Measurements from ENCODE around the gene PTDSS2.
"Not testable (repeated sequence)": the region's sequence is repeated elsewhere in the genome, so short reads cannot be mapped to it uniquely, and the experiment has no call there.

PTDSS2 gene

DNA sequence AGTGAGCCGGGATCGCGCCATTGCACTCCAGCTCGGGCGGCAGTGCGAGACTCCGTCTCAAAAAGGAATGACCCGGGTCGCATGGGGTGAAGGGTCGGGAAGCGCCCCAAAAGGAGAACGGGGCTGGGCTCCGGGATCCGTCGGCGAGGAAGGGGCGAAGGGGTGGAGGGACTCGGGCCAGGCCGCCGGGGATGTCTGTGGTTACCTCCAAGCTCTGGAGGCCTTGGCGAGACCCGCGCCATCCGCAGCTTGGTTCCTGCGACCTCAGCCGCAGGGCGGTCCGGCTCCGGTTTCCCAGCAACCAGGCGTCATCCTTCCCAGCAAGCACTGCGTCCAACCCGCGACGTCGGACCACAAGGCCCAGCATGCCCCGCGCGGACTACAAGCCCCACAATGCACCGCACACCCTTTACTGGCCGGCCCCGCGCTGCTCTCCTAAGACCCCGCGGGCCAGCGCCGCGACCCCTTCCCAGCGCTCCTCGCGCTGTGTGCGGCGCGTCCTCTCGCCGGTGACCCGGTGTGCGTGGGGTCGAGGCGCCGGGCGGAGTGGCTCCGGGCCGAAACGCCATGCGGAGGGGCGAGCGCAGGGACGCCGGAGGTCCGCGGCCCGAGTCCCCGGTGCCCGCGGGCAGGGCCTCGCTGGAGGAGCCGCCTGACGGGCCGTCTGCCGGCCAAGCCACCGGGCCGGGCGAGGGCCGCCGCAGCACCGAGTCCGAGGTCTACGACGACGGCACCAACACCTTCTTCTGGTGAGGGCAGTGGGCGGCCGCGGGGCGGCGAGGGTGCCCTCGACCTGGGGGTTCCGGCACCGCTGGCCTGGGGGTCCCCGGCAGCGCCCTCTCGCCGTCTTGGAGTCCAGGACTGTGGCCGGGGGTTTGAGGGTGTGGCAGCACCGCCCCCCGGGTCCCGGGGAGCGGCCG, at the start of gene PTDSS2:
Gene PTDSS2 (plus strand): TSS at position 391 of the 920 bp plus-strand sequence. CDS start 177 bp downstream, at position 568.
- DNase-seq = peak; percentile 91 to 93

DNA sequence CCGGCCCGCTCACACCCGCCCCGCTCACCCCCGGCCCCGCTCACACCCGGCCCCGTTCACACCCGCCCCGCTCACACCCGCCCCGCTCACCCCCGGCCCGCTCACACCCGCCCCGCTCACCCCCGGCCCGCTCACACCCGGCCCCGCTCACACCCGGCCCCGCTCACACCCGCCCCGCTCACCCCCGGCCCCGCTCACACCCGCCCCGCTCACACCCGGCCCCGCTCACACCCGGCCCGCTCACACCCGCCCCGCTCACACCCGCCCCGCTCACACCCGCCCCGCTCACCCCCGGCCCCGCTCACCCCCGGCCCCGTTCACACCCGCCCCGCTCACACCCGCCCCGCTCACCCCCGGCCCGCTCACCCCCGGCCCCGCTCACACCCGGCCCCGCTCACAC, 48.9 kb upstream of the PTDSS2 start:
- not testable (repeated sequence) for DNase-seq

DNA sequence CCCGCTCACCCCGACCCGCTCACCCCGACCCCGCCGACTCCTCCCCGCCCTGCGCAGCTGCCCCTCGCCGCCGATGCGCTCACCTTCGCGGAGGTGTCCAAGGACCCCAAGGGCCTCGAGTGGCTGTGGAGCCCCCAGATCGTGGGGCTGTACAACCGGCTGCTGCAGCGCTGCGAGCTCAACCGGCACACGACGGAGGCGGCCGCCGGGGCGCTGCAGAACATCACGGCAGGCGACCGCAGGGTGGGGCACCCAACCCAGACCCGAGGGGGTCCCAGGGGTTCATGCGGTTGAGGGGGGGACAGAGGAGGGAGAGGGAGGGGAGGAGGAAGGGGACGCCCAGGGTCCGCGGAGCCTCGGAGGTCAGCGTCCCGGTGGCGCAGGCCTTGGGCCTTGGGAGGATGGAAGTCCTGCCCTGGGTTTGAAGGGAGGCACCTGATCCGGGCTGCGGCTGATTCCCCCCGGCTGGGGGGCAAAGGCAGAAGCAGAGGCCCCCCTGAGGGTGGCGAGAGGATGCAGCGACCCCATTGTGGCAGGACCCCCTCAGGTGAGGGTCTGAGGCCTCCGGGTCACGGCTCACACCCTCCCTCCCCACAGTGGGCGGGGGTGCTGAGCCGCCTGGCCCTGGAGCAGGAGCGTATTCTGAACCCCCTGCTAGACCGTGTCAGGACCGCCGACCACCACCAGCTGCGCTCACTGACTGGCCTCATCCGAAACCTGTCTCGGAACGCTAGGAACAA, 46.9 kb upstream of the PTDSS2 start:
- no peak for DNase-seq

DNA sequence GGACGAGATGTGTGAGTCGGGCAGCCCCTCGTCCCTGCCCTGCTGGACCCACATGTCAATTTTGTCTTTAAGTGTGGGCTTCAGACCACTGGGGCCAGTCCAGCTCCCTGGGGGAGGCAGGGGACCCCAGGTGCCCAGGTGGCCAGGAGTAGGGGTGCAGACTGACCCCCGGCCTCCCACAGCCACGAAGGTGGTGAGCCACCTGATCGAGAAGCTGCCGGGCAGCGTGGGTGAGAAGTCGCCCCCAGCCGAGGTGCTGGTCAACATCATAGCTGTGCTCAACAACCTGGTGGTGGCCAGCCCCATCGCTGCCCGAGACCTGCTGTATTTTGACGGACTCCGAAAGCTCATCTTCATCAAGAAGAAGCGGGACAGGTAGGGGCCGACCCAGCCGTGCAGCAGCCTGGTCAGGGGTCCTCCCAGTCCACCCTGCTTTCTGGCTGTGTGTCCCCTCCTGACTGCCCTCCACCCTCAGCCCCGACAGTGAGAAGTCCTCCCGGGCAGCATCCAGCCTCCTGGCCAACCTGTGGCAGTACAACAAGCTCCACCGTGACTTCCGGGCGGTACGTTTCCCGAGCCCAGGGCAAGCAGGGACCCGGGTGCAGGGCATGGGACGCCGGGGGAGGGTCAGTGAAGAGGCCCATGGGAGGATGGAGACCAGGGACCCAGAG, 46.2 kb upstream of the PTDSS2 start:
- no peak for DNase-seq

DNA sequence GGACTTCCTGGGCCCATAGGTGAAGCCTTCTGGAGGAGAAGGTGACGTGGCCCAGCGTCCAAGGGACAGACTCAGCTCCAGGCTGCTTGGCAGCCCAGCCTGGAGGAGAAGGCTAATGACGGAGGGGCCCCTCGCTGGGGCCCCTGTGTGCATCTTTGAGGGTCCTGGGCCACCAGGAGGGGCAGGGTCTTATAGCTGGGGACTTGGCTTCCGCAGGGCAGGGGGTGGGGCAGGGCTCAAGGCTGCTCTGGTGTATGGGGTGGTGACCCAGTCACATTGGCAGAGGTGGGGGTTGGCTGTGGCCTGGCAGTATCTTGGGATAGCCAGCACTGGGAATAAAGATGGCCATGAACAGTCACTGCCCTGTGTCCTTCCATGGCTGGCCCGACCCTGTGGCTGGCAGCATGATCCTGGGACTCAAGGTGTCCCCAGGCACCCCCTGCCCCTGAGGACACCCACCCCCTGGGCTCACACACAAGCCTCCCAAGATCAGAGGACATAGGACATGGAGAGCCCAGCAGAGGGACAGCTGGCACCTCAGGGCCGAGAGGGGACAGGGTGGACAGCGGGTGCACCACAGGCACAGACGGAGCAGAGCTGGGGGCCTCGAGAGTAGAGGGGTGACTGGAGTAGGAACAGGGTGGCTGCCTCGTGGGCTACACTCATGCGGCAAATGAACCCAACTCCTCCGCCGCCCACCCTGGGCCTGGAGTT, 45.4 kb upstream of the PTDSS2 start:
- DNase-seq = no peak

DNA sequence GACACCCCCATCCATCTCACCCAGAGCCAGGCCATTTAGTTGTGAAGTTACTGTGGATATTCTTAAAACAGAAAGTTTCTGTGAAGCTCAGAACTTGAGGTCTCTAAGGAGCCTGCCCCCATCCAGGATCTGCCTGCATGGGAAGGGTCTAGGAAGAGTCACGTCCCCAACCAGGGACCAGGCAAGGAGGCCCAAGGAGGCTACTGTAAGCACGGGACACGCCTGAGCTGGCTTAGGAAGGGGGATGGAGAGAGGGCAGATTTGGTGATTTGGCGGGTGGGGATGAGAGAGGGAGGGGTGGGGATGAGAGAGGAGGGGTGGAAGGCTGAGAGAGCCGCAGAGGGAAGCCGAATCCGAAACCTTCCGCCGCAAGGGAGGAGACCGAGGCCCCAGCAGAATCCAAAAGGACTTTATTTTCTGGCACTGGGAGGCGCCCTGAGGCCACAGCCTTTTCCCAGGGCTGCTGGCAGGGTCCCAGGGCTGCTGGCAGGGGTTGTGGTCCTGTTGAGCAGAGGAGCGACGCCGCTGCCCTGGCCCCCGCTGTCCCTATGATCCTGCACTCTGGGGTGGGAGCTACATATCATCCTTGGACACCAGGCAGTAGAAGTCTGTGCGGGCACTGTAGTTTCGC, 44.6 kb upstream of the PTDSS2 start:
- no peak for DNase-seq

DNA sequence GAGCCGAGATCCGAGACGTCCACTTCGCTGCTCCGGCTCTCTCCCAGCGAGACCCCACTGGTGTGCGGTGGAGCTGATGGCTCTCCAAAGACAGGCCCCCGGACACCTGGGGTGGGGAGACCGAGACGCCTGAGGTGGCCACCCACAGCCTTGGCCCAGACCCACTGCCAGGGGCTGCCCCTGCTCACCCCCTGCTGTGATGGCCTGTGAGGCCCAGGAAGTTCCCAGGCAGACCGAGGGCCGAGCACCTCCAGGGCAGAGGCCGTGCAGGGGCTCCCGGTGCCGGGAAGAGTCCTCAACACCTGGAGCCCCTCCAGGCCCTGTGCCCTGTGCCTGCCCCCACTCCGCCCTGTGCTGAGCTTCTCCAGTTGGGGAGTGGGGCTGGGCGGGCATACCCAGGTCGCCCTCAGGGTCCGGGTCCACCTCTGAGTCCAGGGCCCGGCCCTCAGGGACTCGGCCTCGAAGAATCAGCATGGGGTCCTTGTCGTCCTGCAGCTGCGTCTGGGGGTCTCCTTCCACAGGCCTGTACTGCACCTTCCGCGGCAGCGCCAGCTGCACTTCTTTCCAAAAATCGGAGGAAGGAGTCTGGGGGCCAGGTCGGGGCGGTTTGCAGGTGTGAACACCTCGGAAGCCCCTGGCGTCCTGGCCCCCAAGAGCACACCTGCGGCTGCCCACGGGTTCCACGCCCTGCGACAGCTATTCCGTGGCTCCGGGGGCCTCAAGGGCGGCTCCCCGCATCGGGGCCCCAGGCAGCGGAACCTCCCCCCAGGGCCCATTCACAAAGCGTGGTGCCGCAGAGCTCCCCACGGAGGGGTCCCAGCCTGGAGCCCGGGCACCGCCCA, 43.9 kb upstream of the PTDSS2 start:
- no peak for DNase-seq

DNA sequence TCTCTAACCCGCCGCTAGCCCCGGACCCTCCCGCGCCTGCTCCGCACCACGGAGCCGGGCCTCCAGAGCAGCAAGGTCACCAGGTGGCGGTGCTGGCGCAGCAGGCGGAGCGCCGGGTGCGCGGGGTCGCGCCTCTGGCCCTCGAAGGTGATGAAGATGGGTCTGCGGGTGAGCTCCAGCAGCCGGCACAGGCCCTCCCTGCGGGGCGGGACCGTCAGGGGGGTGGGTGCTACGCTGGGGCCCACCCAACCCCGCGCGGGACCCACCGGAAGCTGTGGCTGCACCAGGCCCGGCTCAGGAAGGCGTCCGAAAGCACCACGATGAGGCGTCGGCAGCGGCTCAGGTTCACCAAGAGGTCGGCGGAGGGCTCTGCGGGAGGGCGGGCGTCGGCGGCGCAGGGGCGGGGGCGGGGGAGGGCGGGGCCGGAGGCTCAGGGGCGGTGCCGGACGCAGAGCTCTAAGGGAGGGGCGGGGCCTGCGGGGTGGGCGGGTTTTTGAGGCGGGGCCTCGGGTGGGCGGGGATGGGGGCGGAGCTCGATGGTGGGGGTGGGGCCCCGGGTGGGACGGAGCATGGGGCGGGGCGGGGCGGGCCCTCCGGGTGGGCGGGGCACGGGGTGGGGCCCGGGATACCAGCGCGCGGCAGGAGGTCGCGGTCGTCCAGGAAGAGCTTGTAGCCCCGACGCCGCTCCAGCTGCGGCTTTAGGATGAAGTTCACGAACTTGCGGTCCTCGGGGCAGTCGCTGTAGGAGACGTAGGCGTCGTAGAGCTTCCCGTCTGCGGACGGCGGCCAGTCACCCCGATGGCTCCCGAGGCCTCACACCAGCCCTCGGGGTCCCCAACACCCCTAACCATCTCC, 43.1 kb upstream of the PTDSS2 start:
- DNase-seq = peak; percentile 85 to 88

DNA sequence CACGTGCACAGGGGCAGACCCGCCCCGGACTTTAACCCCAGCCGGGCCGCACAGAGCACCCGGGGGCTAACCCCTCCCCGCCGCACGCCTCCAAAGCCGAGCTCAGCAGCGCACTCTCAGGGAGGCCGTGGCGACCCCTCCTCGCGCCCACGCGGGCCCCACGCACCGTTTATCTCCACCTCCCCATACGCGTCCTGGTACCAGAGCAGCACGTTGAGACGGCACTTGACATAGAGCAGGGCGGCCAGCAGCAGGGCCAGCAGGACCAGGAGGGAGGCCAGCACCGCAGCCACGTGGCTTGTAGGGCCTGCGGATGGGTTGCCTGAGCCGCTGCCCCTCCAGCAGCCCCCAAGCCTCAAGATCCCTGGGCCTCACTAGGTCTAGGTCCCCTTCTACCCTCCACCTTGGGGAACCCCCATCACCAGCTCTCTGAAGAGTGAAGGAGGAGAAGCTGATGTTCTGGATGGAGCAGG, 42.4 kb upstream of the PTDSS2 start:
- DNase-seq = no peak

DNA sequence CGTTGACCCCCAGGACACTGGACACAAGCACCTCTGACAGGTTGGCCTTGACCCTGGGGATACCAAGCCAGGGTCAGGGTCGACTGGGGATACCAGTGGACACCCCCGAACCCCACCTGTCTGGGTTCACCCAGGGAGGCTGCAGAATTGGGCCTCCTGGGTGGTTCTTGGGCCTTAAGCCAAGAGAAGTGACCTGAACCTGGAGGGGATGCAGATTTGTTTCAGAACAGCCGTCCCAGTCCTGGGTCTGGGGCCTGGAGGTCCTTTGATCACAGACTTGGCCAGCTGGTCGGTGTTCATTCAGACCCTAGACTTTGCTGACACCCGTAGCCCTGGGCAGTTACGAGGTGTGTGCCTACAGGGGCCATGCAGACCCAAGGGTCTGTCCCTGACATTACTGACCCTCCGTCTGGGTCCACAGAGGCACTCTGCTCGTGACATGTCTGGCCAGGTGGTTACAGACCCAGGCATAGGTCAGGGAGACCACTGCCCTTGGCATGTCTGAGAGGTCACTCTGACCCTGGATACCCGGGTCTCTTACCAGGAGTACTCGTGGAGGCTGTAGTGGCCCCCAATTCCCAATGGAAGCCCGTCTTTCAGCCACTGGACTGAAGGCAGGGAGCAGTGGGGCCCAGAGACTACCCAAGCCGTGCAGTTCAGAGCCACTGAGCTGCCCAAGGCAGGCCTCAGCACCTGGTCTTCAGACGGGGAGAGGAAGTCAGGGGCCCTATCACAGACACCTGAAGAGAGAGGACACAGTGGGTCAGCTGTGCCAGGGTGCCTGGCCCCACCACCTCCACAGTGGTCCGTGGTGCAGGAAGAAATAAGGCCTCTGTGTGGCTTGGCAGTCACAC, 41.7 kb upstream of the PTDSS2 start:
- no peak for DNase-seq

DNA sequence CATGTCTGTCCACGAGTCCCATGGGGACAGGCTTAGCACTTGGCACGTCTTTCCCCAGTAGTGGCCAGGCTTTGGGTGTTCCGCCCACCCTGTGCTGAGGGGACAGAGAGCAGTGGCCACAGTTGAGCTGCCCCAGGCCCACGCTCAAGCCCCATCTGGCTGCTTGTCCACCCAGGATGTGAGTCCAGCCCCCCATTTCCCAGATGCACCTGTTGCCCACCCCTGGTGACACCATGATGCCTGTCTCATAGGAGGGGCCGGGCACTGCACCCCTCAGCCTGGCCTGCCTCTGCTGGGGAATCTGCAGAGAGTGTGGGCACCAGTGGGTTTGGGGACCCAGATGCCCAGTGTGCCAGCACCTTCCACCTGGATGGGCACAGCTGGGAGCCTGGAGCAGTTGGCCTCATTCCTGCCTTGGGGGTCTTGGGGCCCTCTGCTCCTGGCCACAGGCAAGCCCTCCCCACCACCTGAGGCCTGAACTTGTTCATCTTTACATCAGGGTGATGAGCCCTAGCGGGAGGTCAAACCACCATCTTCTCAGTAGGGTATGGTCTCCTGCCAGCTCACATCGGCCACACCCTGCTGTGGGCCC, 41.0 kb upstream of the PTDSS2 start:
- DNase-seq = no peak

DNA sequence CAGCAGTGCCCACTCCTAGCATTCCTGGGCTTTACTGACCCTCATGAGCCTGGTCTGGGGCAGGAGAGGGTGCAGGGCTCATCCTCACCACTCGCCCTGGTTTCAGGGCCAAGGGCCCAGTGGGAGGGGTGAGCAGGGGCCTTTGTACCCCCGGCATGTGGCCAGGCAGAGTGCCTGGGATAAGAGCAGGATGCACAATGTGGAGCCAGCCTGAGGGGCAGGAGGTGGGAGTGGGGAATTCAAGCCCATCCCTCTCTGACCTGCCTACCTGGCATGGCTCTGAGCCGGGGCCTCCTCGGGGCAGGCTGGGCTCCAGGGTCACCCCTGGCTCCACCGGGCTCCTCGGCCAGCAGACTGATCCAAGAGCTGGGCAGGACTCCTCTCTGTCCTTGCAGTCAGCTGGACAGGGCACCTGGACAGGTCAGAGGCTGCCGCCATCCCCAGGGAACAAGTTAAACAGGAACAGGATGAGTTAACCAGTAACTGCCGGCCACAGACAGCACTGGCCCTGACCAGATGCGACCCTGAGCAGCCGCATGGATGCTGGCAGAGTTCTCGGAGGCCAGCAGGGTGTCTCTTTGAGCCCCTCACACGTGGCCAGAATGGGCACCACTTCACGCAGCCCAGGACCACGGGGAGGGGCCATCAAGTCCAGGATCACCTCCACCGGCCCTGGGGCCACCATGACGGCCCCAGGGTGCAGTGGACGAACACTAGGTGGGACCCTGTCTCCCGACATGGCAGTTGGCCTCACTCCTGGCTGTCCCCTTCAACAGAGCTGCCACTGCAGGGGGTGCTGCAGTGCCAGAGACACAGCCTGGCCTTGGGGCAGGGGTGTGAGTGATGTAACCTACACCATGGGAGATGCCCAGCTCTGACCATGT, 40.2 kb upstream of the PTDSS2 start:
- no peak for DNase-seq

DNA sequence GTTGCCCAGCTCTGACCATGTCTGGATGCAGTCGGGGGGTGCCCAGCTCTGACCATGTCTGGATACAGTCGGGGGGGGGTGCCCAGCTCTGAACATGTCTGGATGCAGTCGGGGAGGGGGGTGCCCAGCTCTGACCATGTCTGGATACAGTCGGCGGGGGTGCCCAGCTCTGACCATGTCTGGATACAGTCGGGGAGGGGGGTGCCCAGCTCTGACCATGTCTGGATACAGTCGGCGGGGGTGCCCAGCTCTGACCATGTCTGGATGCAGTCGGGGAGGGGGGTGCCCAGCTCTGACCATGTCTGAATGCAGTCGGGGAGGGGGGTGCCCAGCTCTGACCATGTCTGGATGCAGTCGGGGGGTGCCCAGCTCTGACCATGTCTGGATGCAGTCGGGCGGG, 39.4 kb upstream of the PTDSS2 start:
- DNase-seq = not testable (repeated sequence)

DNA sequence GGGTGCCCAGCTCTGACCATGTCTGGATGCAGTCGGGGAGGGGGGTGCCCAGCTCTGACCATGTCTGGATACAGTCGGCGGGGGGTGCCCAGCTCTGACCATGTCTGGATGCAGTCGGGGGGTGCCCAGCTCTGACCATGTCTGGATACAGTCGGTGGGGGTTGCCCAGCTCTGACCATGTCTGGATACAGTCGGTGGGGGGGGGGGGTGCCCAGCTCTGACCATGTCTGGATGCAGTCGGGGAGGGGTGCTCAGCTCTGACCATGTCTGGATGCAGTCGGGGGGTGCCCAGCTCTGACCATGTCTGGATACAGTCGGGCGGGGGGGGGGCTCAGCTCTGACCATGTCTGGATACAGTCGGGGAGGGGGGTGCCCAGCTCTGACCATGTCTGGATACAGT, 38.6 kb upstream of the PTDSS2 start:
- not testable (repeated sequence) for DNase-seq

DNA sequence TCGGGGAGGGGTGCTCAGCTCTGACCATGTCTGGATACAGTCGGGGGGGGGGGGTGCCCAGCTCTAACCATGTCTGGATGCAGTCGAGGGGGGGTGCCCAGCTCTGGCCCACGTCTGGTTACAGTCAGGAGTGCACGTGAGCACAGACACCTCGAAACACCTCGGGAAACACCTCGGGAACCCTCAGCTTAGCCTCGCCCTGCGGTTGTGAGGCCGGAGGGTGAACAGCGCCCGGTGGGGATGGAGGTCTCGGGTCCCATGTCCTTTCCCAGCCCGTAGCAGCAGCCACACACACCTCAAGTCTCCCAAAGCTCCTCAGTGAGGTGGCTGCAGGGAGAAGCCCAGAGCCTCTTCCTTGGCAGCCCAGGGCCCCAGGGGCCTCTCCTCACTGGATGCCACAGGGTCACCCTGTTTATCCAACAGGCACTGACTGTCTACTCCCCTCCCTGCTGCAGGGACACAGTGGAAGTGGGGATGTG, 37.4 kb upstream of the PTDSS2 start:
- no peak for DNase-seq

DNA sequence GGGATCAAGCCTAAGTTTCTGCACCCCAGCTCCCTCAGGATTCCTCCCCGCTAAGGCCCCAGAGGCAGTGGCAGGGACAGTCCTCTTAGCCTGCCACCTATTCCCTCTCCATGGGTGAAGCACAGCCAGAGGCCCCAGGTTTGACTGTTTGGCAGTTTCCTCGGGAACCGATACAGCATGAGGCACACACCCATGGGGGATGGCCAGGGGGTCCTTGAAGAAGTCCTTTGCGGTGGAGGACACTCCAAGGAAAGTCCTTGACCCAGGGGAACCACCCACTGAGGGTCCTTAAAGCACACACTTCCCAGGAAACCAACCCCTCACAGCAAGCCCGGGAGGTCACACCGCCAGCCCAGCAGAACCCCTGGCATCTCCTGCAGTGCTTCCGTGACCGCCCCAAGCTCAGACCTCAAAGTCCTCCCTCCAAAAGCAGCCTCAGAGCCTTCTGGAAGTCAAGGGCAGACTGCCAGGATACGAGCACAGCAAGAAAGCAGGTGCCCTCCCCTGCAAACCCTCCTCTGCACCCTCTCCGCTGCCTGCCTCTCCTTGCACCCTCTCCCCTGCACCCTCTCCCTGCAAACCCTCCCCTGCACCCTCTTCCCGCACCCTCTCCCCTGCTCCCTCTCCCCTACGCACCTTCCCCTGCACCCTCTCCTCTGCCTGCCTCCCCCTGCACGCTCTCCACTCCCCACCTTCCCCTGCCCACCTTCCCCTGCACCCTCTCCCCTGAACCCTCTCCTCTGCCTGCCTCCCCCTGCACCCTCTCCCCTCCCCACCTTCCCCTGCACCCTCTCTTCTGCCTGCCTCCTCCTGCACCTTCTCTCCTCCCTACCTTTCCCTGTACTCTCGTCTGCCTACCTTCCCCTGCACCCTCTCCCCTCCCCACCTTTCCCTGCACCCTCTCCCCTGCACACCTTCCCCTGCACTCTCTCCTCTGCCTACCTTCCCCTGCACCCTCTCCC, 36.7 kb upstream of the PTDSS2 start:
- DNase-seq = no peak

Data from stimulated activated CD4-positive, alpha-beta T cell treated with anti-CD3 and anti-CD28 coated beads, Interleukin-4, amount 100 ng/mL, for 4 hours (primary cell).